GM19238 (cell line): Measurements from ENCODE around the gene SND1.

ENCODE experiments used
- DNase-seq: peaks from one replicate; pipeline ENCODE4 v3.0.0; 2011; ENCODE audit warnings: low spot score; ENCODE audit not compliant: insufficient read length

The SND1 gene

GRCh38 chr7:127798769-127799372 lies 146.9 kb downstream of the SND1 start:
- DNase-seq, result no peak

DNA sequence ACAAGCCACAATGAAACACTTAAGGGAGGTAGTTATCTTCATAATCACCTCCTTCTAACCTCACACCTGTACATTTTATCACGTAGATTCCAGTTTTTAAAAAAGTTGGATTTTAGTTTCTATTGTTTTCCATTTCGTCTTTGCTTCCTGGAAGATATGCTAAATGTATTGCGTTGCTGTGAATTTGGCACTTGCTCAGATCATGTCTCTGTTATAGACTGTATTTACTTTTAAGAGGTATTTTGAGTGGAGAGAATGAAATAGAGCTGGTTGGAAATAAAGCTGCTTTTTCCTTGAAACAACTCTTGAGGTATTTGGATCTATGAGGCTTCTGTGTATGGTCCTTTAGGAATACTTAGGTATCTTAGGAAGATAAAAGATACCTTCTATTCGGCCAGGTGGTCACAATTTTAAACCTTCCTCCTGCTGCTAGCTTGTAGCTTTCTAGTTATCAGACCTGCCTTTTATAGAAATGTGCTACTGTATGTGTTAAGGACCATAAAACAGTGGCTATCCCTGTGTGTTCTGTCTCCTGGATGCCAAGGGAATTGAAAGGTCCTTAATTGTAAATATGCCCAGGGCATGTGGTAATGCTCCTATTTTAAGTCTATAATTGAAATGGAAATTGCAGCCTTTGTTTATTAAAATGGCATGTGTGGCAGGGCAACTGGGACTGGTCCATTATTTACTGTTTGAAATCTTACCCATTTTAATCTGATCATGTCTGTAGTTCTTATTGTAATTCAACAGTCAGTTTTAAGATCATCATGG lies 147.7 kb downstream of the SND1 start:
- DNase-seq, result no peak

GRCh38 chr7:127802845-127803244 lies 150.9 kb downstream of the SND1 start:
- no peak for DNase-seq

DNA sequence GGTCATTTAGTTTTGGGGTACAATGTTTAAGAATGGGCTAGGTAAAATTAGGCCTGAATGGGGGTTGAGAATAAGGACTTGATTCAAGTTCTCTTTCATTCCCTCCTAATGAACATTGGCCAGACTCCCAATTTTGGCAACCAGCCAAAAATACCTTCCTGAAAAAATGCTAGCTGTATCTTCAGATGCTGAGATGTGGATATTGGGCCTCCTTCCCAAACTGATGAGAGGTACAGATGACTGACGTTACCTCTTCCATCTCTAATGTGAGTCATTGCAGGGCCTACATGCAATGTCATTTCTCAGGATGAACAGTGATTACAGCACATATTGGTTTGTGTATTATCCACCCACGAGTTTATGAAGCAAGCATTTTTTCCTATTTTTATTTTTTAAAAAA lies 151.6 kb downstream of the SND1 start:
- DNase-seq, result no peak

- DNase-seq, result no peak
These were observed 155.3 kb downstream of the SND1 start for GRCh38 chr7:127807340-127807739.

DNA sequence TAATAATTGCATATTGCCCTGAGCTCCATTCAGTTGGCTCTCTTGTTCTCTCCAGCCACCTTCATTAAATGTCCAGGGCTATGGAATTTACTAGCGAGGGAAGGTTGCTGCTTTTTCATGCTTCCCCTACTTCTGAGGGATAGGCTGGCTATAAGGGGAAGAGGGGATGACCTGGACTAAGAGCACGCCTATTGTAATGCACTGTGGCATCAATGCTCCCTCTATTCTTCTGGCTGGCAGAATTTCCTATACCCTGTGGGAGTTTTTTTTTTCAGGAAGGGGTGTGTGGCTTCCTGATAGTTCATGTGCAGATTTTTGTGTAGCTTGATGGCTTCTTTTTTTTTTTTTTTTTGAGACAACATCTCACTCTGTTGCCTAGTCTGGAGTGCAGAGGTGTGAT lies 155.8 kb downstream of the SND1 start:
- no peak for DNase-seq

DNA sequence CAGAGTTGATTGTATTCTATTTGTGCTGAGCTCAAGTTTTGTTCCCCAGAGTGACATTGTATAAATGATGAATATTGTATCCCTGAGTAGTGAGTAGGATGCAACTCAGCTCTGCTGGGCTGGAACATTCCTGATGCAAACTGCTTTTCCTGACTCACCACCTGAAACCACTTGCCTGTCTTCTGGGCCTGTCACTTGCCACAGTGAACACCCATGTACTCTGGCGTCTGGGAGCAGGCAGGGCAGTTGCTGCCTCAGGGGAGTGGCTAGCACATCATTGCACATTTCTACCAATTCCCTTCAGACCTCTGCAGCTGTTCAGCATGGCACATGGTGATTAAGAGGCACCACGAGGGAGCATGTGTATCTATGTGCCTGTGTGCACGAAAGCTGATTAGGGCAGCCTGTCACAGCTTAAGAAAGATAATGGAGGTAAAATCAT lies 157.3 kb downstream of the SND1 start:
- DNase-seq, result no peak

DNA sequence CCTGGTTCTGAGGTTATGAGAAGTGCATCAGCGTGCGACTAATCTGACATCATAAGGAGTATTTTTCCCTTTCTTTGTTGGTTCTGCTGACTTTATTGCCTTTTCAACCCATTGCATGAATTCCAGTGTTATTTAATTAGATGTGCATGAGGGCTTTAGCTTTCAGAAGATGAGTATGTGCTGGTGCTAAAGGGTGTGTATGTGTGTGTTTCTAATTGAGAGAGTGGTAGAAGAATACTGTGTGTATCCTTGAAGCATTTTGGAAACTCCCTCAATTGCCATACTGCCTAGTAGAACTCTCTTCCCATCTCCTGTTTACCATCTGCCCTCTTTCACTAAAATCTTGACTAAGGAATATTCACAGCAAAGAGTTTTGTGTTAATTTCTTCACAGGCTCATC lies 158.1 kb downstream of the SND1 start:
- no peak for DNase-seq

DNA sequence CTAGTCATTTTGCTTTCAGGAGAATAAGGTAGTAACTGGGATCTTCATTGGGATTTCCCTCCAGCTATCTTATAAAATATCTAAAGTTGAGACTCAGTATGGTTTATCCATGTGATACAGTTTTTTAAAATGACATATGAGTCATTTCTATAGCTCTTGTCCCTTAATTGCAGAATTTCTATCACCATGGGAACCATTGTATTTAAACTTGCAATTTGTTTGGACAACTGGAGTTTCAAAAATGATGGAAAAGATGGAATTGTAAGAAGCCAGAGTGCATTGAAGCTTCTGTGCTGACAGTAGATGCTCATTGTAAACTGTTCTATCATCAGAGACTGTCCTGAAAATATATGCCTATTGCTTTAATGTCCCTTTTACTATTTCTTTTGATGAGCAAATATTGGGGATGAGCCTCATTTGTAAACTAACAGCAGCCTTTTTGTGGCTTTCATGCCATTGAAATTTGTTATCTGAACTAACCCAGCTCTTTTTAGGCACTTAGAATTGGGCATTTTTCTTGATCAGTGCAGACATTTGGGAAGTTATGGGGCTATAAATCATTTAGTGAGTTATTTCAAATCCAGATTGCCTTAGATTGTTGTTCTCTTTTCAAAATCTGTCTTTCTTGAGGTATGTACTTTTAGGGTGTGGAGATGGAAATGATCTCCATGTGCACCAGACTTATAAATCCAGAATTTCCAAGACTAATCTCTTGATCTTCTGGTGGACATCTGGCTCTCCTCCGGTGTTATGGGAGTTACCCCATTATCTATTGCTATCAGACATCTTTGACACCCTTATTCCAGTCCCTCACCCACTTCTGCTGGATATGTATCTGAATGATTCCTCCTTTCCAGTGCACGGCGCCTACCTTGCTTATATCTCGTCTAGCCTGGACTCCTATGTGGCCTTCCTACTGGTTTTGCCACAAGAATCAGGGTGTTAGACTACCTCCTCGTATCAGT lies 159.0 kb downstream of the SND1 start:
- DNase-seq, result no peak

GRCh38 chr7:127812540-127812939 lies 160.5 kb downstream of the SND1 start:
- no peak for DNase-seq

GRCh38 chr7:127813991-127814541 lies 162.1 kb downstream of the SND1 start:
- no peak for DNase-seq

- DNase-seq, result no peak
These were observed 163.7 kb downstream of the SND1 start for GRCh38 chr7:127815631-127816145.

GRCh38 chr7:127816354-127817190 lies 164.6 kb downstream of the SND1 start:
- no peak for DNase-seq

- no peak for DNase-seq
These were observed 165.5 kb downstream of the SND1 start for GRCh38 chr7:127817466-127817865.

DNA sequence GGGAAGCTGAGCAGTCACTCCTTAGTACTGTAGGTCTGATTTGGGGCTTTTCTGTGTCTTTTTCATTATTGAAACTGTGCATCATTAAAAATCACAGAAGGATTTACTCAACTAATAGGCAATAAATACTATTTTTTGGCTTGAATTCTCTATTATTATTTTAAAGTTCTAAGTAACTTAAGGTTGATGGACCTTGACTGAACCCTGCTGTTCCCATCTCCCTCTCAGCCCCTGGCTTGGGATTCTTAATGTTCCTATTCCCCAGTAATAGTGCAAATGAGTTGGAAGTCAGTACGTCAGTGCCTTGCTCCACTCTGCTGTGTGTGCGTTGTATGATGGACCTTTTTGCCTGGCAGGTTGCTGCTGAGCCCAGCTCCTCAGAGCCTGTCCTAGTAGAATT lies 166.3 kb downstream of the SND1 start:
- no peak for DNase-seq

DNA sequence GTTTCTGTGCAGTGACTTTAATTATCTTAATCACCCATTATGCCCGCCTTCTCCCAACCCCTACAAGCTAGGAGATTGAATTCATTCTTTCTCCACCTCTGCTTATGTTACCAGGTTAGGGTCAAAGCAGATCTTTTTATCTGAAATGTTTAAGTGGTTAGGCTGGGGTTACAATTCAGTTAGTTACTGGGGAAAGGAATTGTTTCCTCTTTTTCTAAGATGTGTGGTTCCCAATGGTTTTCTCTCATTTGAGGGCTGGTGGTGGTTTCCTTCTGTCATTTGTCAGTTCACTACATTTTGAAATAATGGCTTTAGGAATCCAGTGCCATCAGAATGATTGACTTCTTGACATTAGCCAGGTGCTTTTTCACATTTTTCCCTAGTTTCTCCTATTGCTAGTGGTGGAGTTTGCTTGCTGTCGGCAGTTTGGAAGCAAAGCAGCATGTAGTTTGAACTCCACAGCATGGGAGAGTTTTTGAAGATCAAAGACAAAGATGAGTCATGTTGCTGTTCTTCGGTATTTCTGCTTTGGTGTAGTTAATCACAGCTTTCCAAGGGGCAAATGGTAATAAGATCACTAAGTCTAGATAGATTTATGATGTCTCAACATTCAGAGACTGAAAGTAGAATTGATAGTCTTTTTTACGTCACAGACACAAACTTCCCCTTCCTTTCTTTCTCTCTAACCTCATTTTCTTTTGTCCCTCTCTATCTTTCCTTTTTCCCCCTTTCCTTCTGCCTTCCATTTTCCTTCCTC lies 168.2 kb downstream of the SND1 start:
- DNase-seq, result no peak

DNA sequence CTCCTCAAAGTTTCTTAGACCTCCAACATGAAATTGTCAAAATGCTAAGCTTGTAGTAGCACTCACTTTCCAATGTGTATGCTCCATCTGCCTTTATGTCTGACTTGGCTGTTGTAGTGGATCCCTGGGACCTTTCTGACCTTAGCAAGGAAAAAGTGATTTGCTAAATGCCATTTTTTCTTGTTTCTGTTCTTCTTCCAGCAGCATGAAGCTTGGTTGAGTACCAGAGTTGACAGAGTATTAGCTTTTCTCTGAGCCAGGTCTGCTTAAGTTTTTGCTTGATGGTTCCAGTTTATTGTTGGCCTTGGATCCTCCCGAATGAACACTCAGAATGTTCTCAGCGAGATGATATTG lies 168.7 kb downstream of the SND1 start:
- DNase-seq, result no peak

- no peak for DNase-seq
These were observed 169.2 kb downstream of the SND1 start for GRCh38 chr7:127821146-127821545.

DNA sequence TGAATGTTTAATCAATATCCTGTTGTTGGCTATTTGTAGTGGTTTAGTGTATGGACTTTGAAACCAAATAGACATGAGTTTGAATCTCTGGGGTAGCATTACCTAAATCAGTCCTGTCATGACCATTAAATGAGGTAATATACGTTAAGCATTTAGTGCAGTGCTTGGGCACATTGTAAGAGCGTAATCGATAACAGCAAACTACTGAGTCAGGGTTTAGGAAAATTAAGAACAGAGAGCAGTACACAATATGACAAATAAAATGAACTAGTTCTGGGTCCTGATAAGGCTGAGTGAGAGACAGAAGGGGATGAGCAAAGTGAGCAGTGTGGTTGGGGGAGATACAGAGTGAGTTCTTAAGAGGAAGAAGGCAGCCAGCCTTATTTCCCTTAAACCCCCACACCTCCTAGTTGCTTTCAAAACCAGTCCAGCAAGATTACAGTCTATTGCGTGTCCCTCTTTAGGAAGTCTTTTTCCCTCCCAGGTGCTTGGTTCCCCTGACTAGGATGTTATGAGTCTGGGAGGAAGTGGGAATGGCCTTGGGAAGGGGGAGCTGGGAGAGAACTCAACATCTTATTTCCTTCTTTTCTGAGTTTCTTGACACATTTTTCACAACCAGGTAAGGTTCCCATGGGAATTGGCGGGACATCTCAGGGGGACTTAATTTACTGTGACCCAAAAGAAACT lies 171.0 kb downstream of the SND1 start:
- no peak for DNase-seq
